Pancreas (tissue), 10 donors: ENCODE data around the gene PSAT1. TPM values are rescaled to one million over a fixed set of nuclear protein-coding genes. Genes with fewer than 3 reads are reported as not detected.
A peak's percentile ranks its signal among the peaks of the same experiment; 100 is the strongest.

Experiments used
- ATAC-seq, 4 donors: fragments of 200-7000 bp; cut with Tn5 transposase; one replicate each; pipeline versions ENCODE4 v1.8.0 to v1.9.1; 2020; ENCODE audit warnings: mild to moderate bottlenecking in 4 of 4, moderate library complexity in 4 of 4
- DNase-seq, 6 donors: peaks; one replicate each; pipeline ENCODE4 v3.0.0-alpha.2; 2020
- FAIRE-seq: peaks from 2 replicates; lab custom pipeline; 2012; peaks lifted over from hg19 to GRCh38; lab: Jason Lieb, UNC
- H3K27ac ChIP-seq, 4 donors: fragments of 200-600 bp; sonication (generic); 1 replicate in 3 of 4; 2 replicates in 1 of 4; pipeline versions ENCODE4 v1.5.0 to v1.8.0; 2020
- H3K27me3 ChIP-seq, 4 donors: fragments of 200-600 bp; one replicate each; pipeline ENCODE4 v1.8.0; 2021
- H3K36me3 ChIP-seq, 3 donors: fragments of 200-600 bp; sonication (generic) in 1 of 3; one replicate each; pipeline versions ENCODE4 v1.5.0 to v1.8.0; 2020 to 2021
- H3K4me1 ChIP-seq, 3 donors: fragments of 200-600 bp; one replicate each; pipeline ENCODE4 v1.8.0; 2021
- H3K4me3 ChIP-seq, 4 donors: fragments of 200-600 bp; sonication (generic) in 2 of 4; one replicate each; pipeline versions ENCODE4 v1.5.0 to v1.8.0; 2020 to 2021
- H3K9me3 ChIP-seq, 4 donors: fragments of 200-600 bp; one replicate each; pipeline ENCODE4 v1.8.0; 2021
- WGBS, 2 donors: extraction: QIAGEN DNeasy Blood & Tissue Kit; methylation state at CpG; one replicate each; pipeline ENCODE4 v1.1.7; 2013; 5-methylcytosine and 5-hydroxymethylcytosine counted together
- intact Hi-C, 3 donors: fragments of 100-400 bp; cut with DNase I; formaldehyde crosslinking; loops; one replicate each; pipeline versions ENCODE4 v1.11.1 to v1.14.2; 2022
- polyA plus RNA-seq, 2 donors: library from polyadenylated mRNA; stranded (reverse); fragments of 200-250 nt; gene quantifications; one replicate each; pipeline ENCODE4 v1.2.3, GENCODE V29; 2013
- total RNA-seq, 6 donors: library from RNA; stranded (reverse); fragmentation: NEBNext Ultra II Directional in 4 of 6; extraction: Animal tissue kit (Norgen Biotek cat#: 25700) in 4 of 6; gene quantifications; one replicate each; pipeline versions ENCODE4 v1.2.1 to v1.2.4, GENCODE V29; 2021 to 2023
- TF ChIP-seq, protein P1 (sequence below), 4 donors: fragments of 200-600 bp; sonication (generic) in 3 of 4; IDR thresholded peaks; one replicate each; pipeline versions ENCODE4 v1.5.0 to v1.8.0; 2021; ENCODE audit warnings: antibody characterized with exemption in 4 of 4
- donor health status: healthy with polysubstance abuse.
- donor health status: DM: no; HTN: no; CAD: no; lungs with moderate emphysema.
- donor health status: DM: no; HTN: no; CAD: no.
- donor health status: control.
- donor health status: control.
- donor health status: Bipolar disorder and iron deficiency.
- donor health status: DM: yes; HTN: yes; CAD: no.
- donor health status: DM: no; HTN: no; CAD: no.
- donor health status: DM: no; HTN: no; CAD: no.
- donor health status: DM: yes; HTN: yes; CAD: no.

The PSAT1 gene
- total and polyA plus RNA-seq, 8 donors = 9.0 to 189 (median 23.9) TPM

DNA sequence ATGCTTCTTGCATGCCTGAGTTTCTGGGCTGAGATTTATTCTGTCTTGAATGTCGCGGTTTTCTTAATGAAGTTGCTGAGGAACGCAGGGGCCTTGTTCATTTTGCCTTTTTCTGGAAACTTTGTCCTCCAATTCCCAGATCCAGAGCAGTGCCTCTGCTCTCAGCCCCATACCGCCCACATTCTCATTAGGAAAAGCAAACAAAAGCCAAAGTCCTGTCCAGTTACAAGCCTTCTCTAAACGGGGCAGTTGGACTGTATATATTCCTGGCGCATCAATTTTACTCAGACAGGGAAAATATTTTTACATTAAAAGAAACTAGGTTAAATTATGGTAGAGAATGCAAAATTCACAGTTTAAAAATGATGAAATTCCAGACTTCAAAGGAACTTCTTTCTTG is 1.2 kb upstream of the PSAT1 start:
- Histone ChIP-seq H3K27ac (peak overlapping the region; percentile 46 to 76 (median 65)), H3K36me3 (no peaks in the 10 kb centered on the region), H3K4me3 (peak overlapping the region in 1 of 4 donors; percentile 73), H3K4me1 (peaks cover 0 to 6% (median 0%) of the 10 kb centered on the region in 3 donors), H3K27me3 (no peaks in the 10 kb centered on the region), H3K9me3 (no peaks in the 10 kb centered on the region)
- WGBS, 2 donors = 42 to 43% methylated on average over 6 of the region's 6 CpGs
- no peak for FAIRE-seq
- no peak for DNase-seq
- intact Hi-C loops = no loop called here
- TF ChIP-seq, protein P1, sequence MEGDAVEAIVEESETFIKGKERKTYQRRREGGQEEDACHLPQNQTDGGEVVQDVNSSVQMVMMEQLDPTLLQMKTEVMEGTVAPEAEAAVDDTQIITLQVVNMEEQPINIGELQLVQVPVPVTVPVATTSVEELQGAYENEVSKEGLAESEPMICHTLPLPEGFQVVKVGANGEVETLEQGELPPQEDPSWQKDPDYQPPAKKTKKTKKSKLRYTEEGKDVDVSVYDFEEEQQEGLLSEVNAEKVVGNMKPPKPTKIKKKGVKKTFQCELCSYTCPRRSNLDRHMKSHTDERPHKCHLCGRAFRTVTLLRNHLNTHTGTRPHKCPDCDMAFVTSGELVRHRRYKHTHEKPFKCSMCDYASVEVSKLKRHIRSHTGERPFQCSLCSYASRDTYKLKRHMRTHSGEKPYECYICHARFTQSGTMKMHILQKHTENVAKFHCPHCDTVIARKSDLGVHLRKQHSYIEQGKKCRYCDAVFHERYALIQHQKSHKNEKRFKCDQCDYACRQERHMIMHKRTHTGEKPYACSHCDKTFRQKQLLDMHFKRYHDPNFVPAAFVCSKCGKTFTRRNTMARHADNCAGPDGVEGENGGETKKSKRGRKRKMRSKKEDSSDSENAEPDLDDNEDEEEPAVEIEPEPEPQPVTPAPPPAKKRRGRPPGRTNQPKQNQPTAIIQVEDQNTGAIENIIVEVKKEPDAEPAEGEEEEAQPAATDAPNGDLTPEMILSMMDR (IDR thresholded peaks at IDR 0.05) = no peak
- no peak for ATAC-seq

DNA sequence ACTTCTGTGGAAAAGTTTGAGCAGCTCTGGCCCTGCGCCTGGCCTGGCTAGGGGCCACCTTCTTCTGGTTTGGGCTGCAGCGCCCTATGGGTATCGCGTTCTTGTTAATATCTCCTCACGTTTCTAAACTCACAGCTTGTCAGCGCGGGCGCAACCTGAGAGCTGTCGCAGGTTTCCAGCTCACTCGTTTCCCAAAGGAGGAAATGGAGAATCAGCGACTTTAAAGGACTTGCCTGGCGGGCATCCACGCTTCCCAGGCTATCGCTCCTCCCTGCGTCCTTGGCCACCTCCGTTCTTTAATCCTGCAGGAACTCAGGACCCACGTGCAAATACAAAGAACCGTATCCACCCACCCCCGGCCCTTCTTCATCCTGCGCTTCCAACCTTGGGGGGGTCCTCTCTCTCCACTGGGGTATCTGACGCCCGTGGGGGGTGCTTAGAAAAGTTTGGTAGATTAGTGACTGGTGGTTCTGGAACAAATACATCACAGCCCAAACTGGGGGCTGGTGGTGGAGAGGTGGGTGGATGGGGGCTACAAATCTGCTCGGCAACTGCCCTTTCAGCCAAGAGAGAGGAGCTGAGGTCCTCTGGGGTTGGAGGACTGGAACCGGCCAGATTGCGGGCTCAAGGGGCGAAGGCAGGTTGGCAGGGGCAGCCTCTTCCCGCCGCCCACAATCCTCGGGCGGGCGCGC is 578 bp upstream of the PSAT1 start:
- Histone ChIP-seq H3K4me1 (peaks cover 0 to 12% (median 2%) of the 10 kb centered on the region in 3 donors), H3K27me3 (no peaks in the 10 kb centered on the region), H3K27ac (peak overlapping the region; percentile 46 to 76 (median 65)), H3K36me3 (no peaks in the 10 kb centered on the region), H3K9me3 (no peaks in the 10 kb centered on the region), H3K4me3 (peak overlapping the region; percentile 58 to 83 (median 72))
- WGBS, 2 donors = 2% methylated on average over 32 of the region's 32 CpGs
- intact Hi-C loops = no loop called here
- ATAC-seq = peak; percentile 51 to 62 (median 61)
- DNase-seq = peak; percentile 75 to 85 (median 78)
- no peak for FAIRE-seq
- TF ChIP-seq, protein P1 (IDR thresholded peaks at IDR 0.05) = no peak

DNA sequence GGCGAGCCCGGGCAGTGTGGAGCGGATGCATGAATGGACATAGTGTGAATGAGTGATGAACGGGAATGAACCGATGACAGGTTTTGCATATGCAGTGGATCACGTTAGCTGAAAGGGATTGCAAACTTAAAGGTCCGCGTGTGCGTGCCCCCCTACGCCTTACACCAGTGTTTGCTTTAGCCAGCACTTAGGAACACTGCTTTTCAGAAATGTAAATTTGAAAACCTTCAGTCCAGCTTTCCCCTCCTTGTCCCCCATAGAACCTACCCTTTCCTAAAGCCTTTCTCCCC is 692 bp downstream of the PSAT1 start:
- FAIRE-seq = no peak
- DNase-seq = no peak
- peak overlapping the region; percentile 58 to 83 (median 72) for H3K4me3 ChIP-seq
- intact Hi-C loops = no loop called here
- 0 to 1% methylated on average over 10 of the region's 10 CpGs for WGBS, 2 donors
- H3K9me3 ChIP-seq = no peaks in the 10 kb centered on the region
- no peak for ATAC-seq
- H3K27me3 ChIP-seq = no peaks in the 10 kb centered on the region
- H3K36me3 ChIP-seq = no peaks in the 10 kb centered on the region
- H3K4me1 ChIP-seq = peaks cover 10 to 25% (median 10%) of the 10 kb centered on the region in 3 donors
- TF ChIP-seq, protein P1 (IDR thresholded peaks at IDR 0.05) = no peak
- H3K27ac ChIP-seq = peak overlapping the region; percentile 63 to 84 (median 72)

DNA sequence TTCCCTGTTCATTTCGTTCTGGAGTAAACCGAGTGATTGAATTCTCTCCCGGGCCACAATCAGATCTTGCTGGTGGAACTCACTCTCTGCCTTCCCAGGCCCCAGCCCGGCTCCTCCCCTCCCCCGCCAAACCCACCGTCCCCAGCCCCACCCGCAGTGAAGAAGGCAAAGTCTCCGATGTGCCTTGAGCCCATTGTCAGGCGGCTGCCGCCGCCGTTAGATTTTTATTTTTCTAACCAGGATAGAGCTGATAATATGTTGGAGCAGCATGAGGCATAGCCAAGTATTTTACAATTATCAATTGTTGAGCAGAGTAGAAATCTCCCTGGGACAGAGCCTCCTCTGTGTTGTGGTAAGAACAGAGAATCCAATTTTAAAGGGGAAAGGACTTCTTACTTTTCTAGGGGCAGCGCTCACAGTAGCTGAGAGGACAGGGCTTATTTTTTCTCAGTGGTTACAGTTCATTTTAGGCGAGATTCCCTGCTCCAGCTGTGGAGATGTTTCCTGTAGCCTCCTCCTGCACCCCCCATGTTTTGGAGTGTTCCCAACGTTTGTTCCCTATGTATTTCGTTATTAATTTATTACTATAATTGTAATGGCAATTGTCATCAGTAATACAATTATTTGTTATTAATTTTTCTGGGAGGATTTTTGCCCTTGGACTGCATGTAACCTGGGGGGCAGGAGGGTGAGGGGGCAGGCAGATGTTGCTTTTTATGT is 1.3 kb downstream of the PSAT1 start:
- WGBS, 2 donors = 5 to 6% methylated on average over 15 to 16 of the region's 16 CpGs
- TF ChIP-seq, protein P1 (IDR thresholded peaks at IDR 0.05) = no peak
- Histone ChIP-seq H3K27me3 (no peaks in the 10 kb centered on the region), H3K36me3 (no peaks in the 10 kb centered on the region), H3K9me3 (no peaks in the 10 kb centered on the region), H3K27ac (peak overlapping the region in 3 of 4 donors; percentile 63 to 76 (median 67)), H3K4me1 (peaks cover 16 to 31% (median 16%) of the 10 kb centered on the region in 3 donors), H3K4me3 (peak overlapping the region; percentile 58 to 83 (median 72))
- DNase-seq (peak in 1 of 6 donors; percentile 33), ATAC-seq (peak in 2 of 4 donors; percentile 1 to 6), FAIRE-seq (no peak)
- intact Hi-C loops = no loop called here
